Fibroblast of lung (primary cell): ENCODE measurements around the gene TLE1. TPM values are rescaled to one million over a fixed set of nuclear protein-coding genes. Genes with fewer than 3 reads are reported as not detected.

ENCODE experiments used
- DNase-seq, 2 donors: peaks; one replicate each; pipeline versions ENCODE4 v3.0.0 to v3.0.0-alpha.2; 2010; ENCODE audit warnings: low read depth in 2 of 2
- H2AFZ ChIP-seq: 2 replicates; pipeline ENCODE4 v1.5.1; 2012; ENCODE audit warnings: low read length, control low read depth, inconsistent platforms
- H3K27ac ChIP-seq: 2 replicates; pipeline ENCODE4 v1.5.1; 2011; ENCODE audit warnings: low read length, control low read depth; ENCODE audit not compliant: insufficient read depth
- H3K27me3 ChIP-seq: 2 replicates; pipeline ENCODE4 v1.5.1; 2011; ENCODE audit warnings: mild to moderate bottlenecking, low read length; ENCODE audit not compliant: control insufficient read depth, insufficient read depth
- H3K36me3 ChIP-seq: 2 replicates; pipeline ENCODE4 v1.5.1; 2011; ENCODE audit warnings: low read length; ENCODE audit not compliant: control insufficient read depth, insufficient read depth
- H3K4me1 ChIP-seq: 2 replicates; pipeline ENCODE4 v1.5.1; 2011; ENCODE audit warnings: low read length; ENCODE audit not compliant: control insufficient read depth, insufficient read depth; ENCODE audit errors: extremely low read depth
- H3K4me2 ChIP-seq: 2 replicates; pipeline ENCODE4 v1.5.1; 2011; ENCODE audit warnings: low read length, control low read depth; ENCODE audit not compliant: insufficient read depth; ENCODE audit errors: extremely low read depth
- H3K4me3 ChIP-seq, 4 experiments: fragments of 200-600 bp in 1 of 4; sonication (generic) in 1 of 4; replicated peaks in 1 of 4; 2 replicates each; pipeline ENCODE4 v1.5.1; 2011 to 2016; ENCODE audit warnings: low read length in 4 of 4, low read depth in 3 of 4, mild to moderate bottlenecking in 3 of 4, control low read depth in 2 of 4, inconsistent platforms in 1 of 4, mixed read lengths in 1 of 4; ENCODE audit not compliant: insufficient read depth in 1 of 4; ENCODE audit errors: control extremely low read depth in 1 of 4
- H3K79me2 ChIP-seq: 2 replicates; pipeline ENCODE4 v1.5.1; 2012; ENCODE audit warnings: mild to moderate bottlenecking, low read length, inconsistent platforms; ENCODE audit not compliant: control insufficient read depth, insufficient read depth
- H3K9ac ChIP-seq: 2 replicates; pipeline ENCODE4 v1.5.1; 2011; ENCODE audit warnings: mild to moderate bottlenecking, low read length, control low read depth; ENCODE audit not compliant: insufficient read depth
- H3K9me3 ChIP-seq: 2 replicates; pipeline ENCODE4 v1.5.1; 2012; ENCODE audit warnings: low read depth, low read length; ENCODE audit not compliant: control insufficient read depth, insufficient read depth
- H4K20me1 ChIP-seq: 2 replicates; pipeline ENCODE4 v1.5.1; 2011; ENCODE audit warnings: low read length; ENCODE audit not compliant: control insufficient read depth, insufficient read depth; ENCODE audit errors: extremely low read depth
- CTCF ChIP-seq, 2 donors: IDR thresholded peaks in 1 of 2; conservative IDR thresholded peaks in 1 of 2; 1 replicate in 1 of 2; 2 replicates in 1 of 2; pipeline ENCODE4 v1.5.1; 2011 to 2012; ENCODE audit warnings: low read length in 2 of 2, control low read depth in 1 of 2, inconsistent platforms in 1 of 2, low read depth in 1 of 2, mild to moderate bottlenecking in 1 of 2
- EZH2 ChIP-seq: IDR thresholded peaks from 2 replicates; pipeline ENCODE4 v1.5.1; 2012; ENCODE audit warnings: low read length, control low read depth, mild to moderate bottlenecking; ENCODE audit errors: missing control alignments
- polyA plus RNA-seq, 2 donors: library from polyadenylated mRNA; depleted of rRNA in 1 of 2; stranded (reverse) in 1 of 2; unstranded in 1 of 2; fragments of >200 nt; gene quantifications; 2 replicates each; pipeline ENCODE4 v1.2.1, GENCODE V29; 2011 to 2012; ENCODE audit warnings: missing spikeins in 1 of 2
- total RNA-seq: library from RNA; depleted of rRNA; stranded (reverse); fragments of >200 nt; gene quantifications from 2 replicates; pipeline ENCODE4 v1.2.1, GENCODE V29; 2014

TLE1 gene
- total and polyA plus RNA-seq, 2 donors (not counting 1 experiment from before 2014, with no cell fraction given) = 29.3 to 29.7 TPM

- Histone ChIP-seq H2AFZ (no peak overlapping the region), H3K36me3 (peaks cover 2% of the 10 kb centered on the region), H3K27ac (no peak overlapping the region), H3K9ac (no peak overlapping the region), H3K4me2 (no peak overlapping the region), H3K27me3 (no peaks in the 10 kb centered on the region), H3K4me3 (no peak overlapping the region), H3K79me2 (no peaks in the 10 kb centered on the region), H3K9me3 (no peaks in the 10 kb centered on the region), H3K4me1 (peaks cover 12% of the 10 kb centered on the region), H4K20me1 (no peaks in the 10 kb centered on the region)
- TF ChIP-seq EZH2 = no peak
- no peak for DNase-seq
Measured at GRCh38 chr9:81618923-81619322, 70.4 kb downstream of the TLE1 start.

GRCh38 chr9:81616141-81616540, 73.2 kb downstream of the TLE1 start:
- H3K4me2 ChIP-seq = no peak overlapping the region
- no peak overlapping the region for H3K27ac ChIP-seq
- H3K79me2 ChIP-seq = no peaks in the 10 kb centered on the region
- TF ChIP-seq EZH2 (no peak), CTCF (conservative IDR thresholded peaks at IDR 0.05 in 1 of 2, IDR thresholded peaks at IDR 0.05 in 1 of 2; ENCODE audit: low read depth in 1 of 2, low read length in 2 of 2) (no peak)
- no peaks in the 10 kb centered on the region for H4K20me1 ChIP-seq
- no peak overlapping the region for H3K4me3 ChIP-seq
- no peaks in the 10 kb centered on the region for H3K9me3 ChIP-seq
- DNase-seq = no peak
- no peak overlapping the region for H2AFZ ChIP-seq
- H3K36me3 ChIP-seq = peaks cover 7% of the 10 kb centered on the region
- H3K4me1 ChIP-seq = peaks cover 14% of the 10 kb centered on the region
- no peak overlapping the region for H3K9ac ChIP-seq
- no peaks in the 10 kb centered on the region for H3K27me3 ChIP-seq

- TF ChIP-seq EZH2 (no peak), CTCF (conservative IDR thresholded peaks at IDR 0.05 in 1 of 2, IDR thresholded peaks at IDR 0.05 in 1 of 2; ENCODE audit: low read depth in 1 of 2, low read length in 2 of 2) (no peak)
- Histone ChIP-seq H3K36me3 (peaks cover 7% of the 10 kb centered on the region), H3K4me1 (peaks cover 14% of the 10 kb centered on the region), H3K9ac (no peak overlapping the region), H4K20me1 (no peaks in the 10 kb centered on the region), H2AFZ (no peak overlapping the region), H3K4me2 (no peak overlapping the region), H3K27me3 (no peaks in the 10 kb centered on the region), H3K9me3 (no peaks in the 10 kb centered on the region), H3K4me3 (no peak overlapping the region), H3K27ac (no peak overlapping the region), H3K79me2 (no peaks in the 10 kb centered on the region)
- no peak for DNase-seq
Measured at GRCh38 chr9:81614335-81614734, 75.0 kb downstream of the TLE1 start.
